Subcutaneous adipose tissue (tissue), 4 donors: ENCODE results near the gene ADAMTS3. TPM values are rescaled to one million over a fixed set of nuclear protein-coding genes. Genes with fewer than 3 reads are reported as not detected.

Experiments
- total RNA-seq, 4 donors: library from RNA; depleted of rRNA; stranded (reverse); fragments of >200 nt; gene quantifications; one replicate each; pipeline ENCODE4 v1.1.0, GENCODE V29; 2016
- TF ChIP-seq, protein P1 (sequence below): fragments of 450-650 bp; IDR thresholded peaks from one replicate; pipeline ENCODE4 v1.5.1; 2016; ENCODE audit warnings: low read depth, mild to moderate bottlenecking, control low read depth, antibody characterized with exemption, moderate library complexity

The ADAMTS3 gene
- total RNA-seq, 4 donors from 2014 or later, result 1.3 to 4.4 (median 1.8) TPM

DNA sequence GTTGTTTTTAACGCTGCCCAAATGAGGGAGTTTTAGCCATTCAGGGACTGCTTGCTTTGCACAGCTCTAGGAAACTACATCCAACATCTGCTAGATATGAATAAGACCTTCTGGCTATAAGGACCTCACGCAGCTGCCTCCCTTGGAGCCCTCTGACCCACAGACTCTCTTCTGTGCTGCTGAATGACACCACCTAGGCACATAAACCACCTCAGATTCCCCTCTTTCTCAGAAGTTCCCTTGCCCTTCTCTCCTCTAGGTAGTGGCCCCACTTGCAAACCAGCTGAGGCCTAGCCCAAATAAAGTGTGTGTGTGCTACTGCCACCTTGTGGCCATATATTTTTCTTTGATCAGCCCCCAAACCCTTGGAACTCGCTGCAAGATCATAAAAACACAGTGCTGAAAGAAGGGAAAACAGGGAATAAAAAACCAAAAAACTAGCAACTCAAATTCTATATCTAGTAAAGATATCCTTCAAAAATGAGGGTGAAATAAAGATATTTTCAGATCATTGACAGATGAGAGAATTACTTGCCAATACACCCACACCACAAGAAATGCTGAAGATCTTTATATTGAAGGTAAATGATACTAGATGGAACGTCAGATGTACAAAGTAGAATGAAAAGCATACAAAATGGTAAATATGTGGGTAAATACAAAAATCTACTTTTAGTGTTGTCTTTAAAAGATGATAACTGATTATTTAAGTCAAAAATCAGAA lies 265.9 kb downstream of the ADAMTS3 start:
- TF ChIP-seq, protein P1, sequence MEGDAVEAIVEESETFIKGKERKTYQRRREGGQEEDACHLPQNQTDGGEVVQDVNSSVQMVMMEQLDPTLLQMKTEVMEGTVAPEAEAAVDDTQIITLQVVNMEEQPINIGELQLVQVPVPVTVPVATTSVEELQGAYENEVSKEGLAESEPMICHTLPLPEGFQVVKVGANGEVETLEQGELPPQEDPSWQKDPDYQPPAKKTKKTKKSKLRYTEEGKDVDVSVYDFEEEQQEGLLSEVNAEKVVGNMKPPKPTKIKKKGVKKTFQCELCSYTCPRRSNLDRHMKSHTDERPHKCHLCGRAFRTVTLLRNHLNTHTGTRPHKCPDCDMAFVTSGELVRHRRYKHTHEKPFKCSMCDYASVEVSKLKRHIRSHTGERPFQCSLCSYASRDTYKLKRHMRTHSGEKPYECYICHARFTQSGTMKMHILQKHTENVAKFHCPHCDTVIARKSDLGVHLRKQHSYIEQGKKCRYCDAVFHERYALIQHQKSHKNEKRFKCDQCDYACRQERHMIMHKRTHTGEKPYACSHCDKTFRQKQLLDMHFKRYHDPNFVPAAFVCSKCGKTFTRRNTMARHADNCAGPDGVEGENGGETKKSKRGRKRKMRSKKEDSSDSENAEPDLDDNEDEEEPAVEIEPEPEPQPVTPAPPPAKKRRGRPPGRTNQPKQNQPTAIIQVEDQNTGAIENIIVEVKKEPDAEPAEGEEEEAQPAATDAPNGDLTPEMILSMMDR, result no peak

DNA sequence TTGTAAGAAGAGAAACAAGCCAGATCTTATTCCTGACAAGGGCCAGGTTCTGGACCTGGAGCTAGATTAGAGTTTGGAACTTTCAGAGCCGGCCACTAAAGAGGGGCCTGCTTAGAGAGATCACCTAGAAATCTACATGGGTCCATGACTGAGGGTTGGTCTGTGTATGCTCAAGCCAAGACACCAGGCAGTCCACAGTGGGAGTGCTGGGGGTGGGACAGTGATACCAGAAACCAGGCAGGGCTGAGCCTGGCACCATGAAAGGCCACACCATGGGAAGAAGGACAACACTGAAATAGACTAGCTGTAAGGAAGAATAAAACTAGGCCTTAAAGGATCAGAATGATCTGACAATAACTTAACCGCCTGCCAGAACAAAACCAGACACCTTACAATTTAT lies 267.3 kb downstream of the ADAMTS3 start:
- TF ChIP-seq, protein P1, result no peak

DNA sequence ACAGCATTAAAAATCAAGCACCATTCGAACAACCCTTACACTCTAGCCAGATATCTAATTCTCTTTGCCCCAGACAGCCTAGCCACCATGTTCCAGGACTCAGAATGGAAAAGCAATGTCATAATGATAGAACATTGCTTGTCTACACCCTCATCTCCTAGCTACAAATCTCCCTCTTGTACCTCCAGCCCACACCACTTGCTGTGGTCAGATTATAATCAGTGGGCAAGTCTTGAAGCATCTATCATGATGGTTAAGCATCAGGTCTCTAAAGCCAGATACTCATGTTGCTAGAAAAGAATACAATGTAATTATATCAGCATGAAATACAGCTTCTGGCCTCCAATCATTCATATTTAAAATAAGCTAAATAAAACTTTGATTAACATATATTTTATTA lies 268.9 kb downstream of the ADAMTS3 start:
- TF ChIP-seq, protein P1, result no peak

DNA sequence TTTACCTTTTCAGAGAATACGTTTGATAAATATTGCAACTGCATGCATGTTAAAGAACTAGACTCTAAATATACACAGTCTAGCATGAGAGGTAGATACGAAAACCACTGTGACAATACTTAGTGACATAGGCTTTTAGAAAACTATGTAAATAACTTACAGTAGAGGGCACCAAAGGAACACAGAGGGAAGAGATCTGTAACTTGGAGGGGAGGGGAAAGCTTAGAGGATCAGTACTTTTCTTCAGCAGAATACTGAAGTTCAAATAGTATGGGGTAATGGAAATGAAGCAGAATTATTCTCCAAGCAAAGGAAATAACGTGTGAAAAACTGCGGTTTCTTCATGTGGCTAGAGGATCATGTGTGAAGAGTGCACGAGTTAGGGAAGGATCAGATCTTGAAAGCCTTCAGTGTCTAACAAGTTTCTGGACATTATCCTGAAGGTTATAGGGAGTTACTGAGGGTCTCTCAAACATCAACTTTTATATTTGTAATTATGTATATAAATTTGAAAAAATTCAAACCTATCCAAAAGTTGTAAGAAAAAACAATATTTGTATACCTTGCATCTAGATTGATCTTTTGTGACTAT lies 273.0 kb downstream of the ADAMTS3 start:
- TF ChIP-seq, protein P1, result no peak

DNA sequence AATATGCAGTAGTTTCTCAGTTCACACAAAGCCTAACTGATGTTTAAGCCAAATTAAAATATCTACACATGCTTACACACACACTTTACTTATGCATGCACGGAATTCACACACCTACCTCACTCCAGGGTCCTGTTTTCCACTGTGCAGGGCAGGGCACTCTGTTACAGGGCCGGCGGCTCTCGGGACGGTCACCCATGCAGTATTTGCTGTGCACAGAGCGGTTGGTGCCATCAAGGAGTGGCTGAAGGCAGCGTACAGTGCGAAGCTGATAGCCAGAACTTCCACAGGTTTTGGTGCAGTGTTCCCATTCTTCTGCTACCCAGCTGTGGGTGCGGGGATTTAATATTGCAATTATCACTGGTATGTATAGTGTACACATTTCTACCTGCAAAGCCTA lies 278.3 kb downstream of the ADAMTS3 start:
- TF ChIP-seq, protein P1, result no peak

DNA sequence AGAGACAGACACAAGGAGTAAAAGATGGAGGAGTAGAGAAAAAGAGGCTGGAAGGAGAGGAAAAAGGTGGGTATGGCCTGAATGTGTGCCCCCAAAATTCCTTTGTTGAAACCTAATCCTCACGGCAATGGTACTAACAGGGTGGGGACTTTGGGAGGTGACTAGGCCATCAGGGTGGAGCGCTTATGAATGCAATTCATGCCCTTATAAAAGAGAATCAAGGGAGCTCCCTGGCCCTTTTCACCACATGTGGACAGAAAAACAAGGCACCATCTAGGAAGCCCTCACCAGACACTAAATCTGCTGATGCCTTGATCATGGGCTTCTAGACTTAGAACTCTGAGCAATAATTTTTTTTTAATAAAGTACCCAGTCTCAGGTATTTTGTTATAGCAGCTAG lies 282.1 kb downstream of the ADAMTS3 start:
- TF ChIP-seq, protein P1, result no peak

DNA sequence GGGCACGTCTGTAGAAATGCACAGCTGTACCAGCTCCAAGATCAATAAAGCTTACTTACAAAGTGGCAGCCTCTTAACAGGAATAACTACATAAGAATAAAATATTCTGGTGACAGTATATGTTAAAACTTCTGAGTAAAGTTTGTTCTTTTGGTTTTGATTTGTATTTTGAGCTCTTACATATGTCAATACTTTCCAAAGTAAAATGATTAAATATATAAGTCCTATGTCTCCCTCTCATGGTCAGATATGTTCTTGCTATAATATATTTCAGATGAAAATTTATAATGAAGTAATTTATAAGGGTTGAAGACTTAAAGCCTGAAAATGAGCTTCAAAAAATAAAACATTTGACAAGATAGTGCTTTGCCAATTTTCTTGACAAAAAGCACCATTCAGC lies 282.8 kb downstream of the ADAMTS3 start:
- TF ChIP-seq, protein P1, result no peak
